HG02678 (cell line): Measurements from ENCODE around the gene SCARB1.

Experiments used
- ATAC-seq: cut with Tn5 transposase; IDR thresholded peaks from one replicate; pipeline ENCODE4 v1.9.1; 2021; ENCODE audit warnings: mild to moderate bottlenecking, moderate library complexity; ENCODE audit not compliant: unreplicated experiment

SCARB1 gene

DNA sequence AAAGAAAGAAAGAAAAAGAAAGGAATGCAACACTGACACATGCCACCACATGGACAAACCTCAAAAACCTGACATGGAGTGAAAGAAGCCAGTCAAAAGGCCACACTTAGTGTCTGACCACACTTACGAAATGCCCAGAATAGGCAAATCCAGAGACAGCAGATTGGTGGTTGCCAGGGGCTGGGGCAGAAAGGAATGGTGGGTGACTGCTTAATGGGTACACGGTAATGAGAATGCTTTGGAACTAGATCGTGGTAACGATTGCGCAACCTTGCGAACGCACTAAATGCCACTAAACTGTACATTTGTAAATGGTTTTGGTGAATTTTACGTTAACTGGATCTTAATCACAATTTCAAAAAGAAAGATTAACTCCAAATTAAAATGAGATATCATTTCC lies 39.5 kb downstream of the SCARB1 start:
- ATAC-seq = no peak

DNA sequence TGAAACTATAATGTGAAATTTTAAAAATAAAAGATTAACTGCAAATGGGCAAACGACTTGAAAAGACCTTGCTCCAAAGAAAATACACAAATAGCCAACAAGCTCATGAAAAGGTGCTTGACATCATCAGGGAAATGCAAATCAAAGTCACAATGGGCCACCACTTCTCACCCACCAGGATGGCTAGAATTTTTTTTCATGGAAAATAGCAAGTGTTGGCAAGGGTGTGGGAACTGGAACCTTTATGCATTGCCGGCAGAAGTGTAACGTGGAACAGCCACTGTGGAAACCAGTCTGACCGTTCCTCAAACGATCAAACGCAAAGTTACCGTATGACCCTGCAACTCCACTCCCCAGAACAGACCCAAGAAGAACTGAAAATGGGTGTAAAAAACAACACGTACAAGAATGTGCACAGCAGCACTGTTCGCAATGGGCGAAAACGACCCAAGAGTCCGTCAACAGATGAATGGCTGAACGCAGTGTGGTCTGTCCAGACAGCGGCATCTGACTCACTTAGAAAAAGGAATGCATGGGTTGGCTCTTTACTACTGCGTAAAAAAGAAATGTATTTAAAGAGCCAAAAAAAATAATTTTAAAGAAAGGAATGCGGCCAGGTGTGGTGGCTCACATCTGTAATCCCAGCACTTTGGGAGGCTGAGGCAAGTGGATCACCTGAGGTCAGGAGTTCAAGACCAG lies 40.2 kb downstream of the SCARB1 start:
- ATAC-seq = no peak

DNA sequence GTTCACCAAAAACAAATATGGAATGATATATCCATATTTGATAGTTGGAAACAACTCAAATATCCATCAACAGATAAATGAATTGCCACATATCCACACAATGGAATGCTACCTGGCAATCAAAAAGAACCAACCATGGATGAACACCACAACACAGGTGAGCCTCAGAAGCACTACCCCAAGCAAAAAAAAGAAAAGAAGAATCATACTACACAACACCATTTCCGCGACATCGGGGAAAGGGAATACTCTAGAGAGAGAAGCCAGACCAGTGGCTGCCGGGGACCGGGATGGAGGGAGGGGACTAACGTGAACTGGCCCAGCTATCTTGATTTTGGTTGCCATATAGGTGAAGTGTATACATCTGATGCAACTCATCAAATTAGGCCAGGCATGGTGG lies 41.4 kb downstream of the SCARB1 start:
- ATAC-seq = no peak

DNA sequence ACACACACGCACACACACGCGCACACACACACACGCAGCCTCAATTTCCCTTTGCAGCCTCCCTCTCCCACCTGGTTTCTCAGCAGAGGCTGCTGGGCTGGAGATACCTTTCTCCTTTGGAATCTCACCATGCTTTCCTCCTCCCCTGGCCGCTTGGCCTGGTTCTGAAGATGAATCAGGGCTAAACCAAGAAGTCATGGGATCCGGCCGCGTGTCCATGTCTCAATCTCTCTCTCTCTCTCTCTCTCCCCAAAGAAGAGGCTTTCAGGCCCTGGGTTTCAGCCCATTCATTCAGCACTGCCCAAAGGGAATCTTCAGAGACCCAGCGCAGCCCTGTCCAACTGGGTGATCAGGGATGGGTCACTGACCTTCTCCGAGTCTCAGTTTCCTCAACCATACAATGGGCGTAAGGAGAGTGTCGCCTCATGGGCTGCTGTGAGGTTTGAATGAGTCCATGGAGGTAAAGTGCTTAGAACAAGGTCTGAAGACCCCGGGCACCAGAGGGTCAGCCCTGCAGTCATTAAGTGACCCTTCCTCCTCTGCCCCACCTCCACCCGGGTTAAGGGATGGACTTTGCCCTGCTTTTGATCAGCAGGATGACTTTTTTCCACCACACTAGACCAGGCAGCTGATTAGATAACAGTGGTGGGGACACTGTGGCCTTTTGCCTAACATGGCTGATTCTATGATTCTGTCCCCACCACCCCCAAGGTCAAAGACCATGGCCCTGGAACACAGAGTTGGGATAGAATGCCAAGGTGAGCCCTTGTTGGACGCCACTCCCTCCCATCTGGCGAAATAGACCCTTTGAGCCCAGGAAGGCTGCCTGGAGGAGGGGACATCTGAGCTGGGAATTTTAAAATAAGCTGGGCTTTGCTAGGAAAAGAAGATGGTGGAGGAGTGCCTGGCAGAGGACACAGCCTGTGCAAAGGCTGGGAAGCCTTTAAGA lies 42.1 kb downstream of the SCARB1 start:
- no peak for ATAC-seq

DNA sequence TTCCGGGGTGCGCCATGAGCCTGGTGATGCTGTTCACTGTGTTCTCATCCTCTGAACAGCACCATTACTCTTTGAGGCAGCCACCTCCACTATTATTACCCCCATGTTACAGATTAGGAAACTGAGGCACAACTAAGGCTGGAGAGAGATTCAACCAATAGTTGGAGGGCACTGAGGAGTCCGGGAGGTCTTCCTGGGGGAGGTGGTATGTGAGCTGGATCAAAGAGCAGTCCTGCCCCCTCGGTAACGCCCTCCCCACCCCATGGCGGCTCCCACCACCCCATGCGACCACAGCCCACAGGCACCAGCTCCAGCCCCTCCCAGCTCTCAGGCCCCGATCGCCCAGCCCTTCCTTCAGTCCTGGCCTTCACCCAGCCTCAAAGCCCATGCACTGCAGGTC lies 43.5 kb downstream of the SCARB1 start:
- ATAC-seq = no peak

DNA sequence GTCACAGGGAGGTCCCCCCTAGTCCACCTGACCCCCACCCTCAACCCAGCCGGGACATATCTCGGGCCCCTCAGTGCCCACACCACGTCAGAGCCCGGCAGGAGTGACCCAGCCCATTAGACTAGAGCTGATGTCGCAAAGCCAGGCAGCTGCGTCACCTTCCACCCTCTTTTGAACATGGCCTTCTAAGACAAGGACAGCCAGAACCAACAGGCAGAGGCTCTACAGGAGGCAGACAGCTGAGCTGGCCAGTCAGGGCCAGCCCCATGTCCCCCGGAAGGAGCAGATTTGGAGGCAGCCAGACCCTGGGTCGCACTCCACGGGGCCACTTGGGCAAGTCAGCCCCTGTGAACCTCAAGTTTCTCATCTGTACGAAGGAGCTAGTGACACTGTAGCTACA lies 44.1 kb downstream of the SCARB1 start:
- ATAC-seq = no peak

DNA sequence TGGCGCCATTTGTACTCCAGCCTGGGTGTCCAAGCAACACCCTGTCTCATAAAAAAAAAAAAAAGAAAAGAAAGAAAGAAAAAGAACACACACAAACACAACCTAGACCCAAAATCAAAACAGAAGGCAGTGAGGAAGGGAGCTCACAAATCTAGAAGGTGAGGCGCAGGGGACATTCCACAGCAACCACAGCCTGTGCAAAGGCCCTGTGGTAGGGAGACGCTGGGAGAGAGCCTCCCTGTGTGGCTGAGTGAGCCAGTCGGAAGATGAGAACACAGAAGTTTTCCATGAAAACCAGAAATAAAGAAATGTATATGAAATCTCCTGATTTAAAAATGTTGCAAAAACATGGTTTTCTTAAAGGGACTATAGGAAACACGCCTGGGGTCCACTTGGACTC lies 44.6 kb downstream of the SCARB1 start:
- no peak for ATAC-seq

DNA sequence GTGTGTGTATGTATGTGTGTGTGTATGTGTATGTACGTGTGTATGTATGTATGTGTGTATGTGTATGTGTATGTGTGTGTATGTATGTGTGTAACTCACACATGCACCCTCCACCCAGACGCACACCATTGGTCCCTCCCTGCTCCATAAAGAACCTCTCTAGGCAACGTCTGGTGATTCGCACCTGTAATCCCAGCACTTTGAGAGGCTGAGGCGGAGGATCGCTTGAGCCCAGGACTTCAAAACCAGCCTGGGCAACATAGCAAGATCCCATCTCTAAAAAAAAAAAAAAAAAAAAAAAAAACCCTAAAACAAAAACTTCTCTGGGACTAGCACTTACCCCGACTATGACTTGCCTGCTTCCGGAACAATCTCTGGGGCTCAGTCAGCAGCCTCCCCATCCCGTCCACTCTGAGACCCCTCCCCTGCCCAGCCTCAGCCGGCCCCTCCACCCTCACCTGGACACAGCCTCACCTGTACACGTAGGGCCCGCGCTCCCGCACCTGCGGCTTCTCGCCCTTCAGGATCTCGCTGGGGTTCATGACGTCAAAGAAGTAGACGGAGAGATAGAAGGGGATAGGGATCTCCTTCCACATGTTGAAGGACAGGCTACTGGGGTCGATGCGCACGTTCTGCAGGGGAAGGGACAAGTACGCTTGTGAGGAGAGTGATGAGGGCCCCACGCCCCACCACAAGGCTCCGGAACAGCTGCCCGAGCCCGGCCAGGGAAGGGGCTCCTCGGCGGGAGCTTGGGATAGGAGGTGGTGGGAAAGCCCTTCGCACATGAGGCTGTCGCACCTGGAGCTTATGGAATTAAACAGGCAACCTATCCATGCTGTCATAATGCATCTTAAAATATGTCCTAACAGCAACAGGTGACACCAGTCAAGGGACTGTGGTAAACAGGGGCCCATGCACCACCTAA lies 46.3 kb downstream of the SCARB1 start:
- ATAC-seq = no peak

DNA sequence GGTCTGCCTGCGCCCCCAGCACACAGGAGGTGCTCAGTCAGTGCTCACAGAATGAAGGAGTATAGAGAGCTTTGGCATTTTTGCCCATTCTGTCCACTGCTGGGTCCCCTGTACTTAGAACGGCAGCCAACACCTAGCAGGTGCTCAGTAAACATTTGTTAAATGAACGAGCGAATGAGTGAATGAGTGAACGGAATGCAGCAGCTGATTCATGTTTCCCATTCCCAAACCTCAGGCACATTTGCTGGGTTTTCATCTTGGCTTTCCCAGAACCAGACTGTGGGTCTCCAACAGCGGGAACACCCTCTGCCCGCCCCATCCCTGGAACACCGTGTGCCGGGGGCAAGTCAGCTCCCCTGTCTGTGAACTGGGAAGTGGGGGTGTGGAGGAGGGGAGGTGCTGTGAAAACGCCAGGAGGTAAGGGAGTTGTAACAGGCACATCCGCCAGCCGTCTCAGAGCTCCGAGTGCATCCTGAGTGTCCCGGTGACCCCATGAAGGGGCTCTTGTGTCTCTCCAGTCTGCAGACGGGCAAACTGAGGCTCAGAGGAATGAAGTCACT lies 47.3 kb downstream of the SCARB1 start:
- ATAC-seq = no peak

DNA sequence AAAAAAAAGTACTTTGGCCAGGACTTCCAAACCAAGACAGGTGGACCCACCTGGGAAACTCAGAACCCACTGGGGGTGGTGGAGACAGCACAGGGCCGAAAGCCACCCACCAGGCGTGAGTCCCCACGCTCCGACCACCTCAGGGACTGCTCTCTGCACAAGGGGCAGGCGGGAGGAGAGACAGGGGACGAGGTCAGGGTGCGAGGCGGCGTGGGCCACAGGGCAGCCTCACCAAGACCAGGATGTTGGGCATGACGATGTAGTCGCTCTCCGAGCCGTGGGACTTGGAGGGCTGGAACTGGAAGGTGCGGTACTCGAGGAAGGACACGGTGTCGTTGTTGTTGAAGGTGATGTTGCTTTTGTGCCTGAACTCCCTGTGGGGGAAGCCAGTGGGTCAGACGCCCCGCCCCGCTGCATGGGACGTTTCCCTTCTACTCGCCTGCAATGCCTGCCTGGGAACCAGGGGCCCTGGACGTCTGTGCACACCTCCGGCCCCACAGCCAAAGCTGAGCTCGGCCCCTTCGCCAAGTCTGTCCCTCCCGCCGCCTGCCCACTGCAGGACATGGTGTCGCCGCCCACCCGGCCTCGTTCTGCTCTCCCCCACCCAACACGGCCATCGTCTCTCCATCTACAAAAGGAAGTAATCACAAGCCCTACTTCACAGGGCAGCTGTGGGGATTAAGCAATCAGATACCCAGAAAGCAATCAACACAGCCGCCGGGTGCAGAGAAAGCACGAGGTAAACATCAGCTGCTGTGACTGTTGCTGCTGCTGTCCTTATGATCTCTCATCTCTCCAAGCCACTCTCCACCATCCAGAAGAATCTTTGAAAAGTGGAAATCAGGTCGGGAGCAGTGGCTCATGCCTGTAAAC lies 48.7 kb downstream of the SCARB1 start:
- no peak for ATAC-seq

DNA sequence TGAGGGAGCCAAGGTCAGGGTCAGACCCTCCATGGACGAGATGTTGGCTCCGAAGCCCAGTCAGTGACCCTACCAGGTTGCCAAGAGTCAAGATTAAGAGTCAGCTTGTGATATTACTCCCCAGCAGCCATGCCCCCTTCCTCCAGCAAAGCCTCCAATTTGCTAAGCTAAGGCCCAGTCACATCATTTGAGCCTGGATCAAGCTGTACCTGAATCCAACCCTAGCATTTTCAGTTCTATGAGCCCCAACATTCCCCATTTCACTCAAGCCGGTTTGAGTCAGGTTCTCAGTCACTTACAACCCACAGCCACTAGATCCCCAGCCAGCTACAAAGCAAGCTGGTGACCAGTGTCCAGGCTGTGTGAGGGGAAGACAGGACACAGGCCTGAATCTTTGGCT lies 49.9 kb downstream of the SCARB1 start:
- no peak for ATAC-seq

DNA sequence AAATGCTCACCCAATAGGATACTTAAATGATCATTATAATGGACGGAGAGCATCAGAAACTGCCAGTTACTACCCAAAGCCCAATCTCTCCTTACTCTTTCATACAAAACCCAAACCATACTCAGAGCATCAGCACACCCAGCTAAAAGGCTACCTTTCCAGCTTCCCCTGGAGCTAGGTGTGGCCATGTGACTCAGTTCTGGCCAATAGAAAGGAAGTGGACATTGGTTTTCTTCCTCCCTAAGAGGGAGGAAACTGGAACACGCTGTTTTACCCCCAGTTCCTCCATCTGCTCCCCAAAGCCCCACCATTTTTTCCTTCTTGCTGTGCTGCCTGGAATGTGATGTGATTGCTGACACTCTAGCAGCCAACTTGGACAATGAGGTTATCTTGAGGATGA lies 50.7 kb downstream of the SCARB1 start:
- no peak for ATAC-seq

DNA sequence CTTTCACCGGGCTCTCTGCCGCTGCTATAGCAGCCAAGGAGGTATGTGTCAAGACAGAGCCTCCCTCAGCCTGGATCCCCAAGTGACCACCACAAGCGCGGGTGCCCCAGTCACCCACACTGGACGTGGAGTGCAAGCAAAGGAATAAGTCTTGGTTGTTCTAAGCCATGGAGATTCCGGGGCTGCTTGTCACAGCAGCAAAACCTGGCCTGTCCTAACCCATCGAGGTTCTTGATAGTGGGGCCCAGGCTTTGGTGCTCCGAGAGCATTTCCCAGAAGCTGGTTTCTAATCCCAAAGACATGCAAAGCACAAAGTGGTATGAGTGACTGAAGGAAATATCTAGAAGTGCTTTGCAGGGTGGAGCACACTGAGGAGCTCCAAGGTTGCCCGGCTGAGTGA lies 51.3 kb downstream of the SCARB1 start:
- ATAC-seq = no peak

DNA sequence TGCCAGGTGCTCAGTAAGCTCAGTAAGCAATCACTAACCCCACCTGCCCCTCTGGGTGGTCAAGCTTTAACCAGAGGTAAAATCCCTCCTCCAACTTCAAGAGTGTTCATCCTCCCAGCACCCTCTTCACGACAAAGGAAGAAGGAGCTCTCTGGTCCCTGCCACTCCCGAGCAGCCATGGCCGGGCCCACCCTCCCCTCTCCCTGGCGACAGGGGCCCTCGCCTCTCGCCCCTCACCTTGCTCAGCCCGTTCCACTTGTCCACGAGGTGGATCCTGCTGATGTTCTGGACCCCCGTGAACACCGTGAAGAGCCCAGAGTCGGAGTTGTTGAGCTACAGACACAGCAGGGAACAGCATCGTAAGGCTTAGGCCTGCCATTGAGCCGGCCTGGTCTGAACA lies 52.0 kb downstream of the SCARB1 start:
- ATAC-seq = no peak

DNA sequence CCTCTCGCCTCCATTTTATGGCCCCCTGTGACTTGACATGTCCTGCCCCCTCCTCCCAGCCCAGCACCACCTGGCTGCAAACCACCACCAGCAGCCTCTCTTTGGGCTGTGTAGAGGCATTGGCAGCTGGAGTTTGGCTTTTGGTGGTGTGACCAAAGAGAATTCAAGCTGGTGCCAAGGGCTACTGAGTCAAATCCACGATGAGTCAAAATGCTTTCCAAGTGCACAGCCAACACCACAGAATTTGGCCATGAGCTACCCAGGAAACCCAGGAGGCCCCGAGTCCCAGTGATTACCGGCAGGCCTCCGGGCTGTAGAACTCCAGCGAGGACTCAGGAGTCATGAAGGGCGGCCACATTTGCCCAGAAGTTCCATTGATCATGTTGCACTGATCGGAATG lies 53.8 kb downstream of the SCARB1 start:
- ATAC-seq = no peak

DNA sequence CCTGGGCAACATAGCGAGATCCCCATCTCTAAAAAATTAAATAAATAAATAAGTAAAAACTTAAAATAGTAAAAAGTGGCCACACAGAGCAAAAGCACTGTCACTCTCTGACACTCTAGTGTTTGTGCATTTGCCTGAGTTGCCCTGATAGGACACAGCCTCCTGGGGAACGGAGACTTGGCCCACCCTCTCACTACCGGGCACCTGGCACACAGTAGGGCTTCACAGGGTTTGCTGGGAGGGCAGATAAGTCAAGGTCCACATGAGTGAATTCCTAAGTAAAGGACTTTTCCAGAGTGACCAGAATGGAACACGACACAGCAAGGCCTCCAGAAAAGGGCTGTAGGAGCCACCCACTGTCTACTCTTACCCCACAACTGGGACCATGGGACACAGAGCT lies 54.3 kb downstream of the SCARB1 start:
- no peak for ATAC-seq

DNA sequence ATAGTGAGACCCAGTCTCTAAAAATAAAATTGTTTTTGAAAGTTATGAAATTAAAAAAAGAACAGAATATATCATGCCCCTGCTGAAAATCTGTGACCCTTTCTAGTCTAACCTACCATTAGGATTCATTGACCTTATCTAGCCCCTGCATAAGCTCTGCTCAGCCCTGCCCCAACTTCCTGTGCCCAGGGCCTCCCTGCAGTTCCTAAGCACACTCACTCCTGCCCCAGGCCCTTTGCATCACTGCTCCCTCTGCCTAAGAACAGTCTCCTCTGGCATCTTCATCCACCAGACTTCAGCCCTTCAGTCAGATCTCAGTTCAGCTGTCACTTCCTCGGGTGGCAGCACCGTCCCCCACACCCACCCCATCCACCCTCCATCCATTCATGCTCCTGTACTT lies 55.4 kb downstream of the SCARB1 start:
- ATAC-seq = no peak

DNA sequence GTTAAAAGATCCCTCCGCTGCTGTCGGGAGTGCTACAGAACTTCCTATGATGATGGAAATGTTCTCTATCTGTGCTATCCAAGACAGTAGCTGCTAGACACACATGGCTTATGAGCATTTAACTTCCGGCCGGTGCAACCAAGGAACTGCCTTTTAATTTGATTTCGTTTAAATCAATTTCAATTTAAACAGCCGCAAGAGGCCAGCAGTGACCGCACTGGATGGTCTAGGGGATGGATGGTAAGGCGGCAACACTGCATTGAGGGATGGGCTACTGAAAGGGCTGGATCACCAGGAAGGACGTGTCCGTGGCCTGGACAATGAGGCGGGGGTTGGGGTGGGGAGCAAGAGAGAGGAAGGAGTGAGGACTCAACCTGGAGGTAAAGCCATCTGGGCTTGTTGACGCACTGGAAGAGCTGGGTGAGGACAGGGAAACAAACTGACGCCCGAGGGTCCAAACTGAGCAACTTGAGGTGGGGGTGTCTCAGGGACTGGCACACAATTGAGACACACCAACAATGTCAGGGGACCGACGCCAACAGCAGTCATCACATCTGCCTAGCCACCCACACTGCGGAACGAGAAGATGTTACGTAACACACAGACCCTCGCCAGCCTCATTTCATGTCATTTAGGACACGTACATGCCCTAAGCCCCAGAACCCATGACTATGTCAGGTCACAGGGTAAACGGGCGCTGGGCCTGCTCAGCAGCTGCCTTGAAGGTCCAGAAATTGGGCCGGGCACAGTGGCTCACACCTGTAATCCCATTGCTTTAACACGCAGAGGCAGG lies 57.6 kb downstream of the SCARB1 start:
- no peak for ATAC-seq

DNA sequence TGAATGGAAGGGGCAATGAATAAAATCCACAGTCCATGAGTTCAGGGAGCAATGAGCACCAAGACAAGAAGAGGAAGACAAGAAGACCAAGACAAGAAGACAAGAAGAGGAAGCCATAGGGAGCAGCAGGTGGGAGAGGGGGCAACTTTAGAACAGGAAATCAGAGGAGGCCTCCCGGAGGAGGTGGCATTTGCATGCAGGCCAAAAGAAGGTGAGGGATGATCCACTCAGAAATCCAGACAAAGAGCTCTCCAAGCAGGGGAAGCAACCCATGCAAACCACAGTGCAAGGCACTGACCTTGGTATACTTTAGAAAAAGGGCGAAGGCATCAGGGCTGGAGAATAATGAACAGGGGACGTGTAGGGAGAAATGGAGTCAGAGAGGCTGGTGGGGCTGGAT lies 58.6 kb downstream of the SCARB1 start:
- ATAC-seq = no peak
